Testis (tissue), 3 donors: ENCODE measurements around the gene CNNM4. TPM values are rescaled to one million over a fixed set of nuclear protein-coding genes. Genes with fewer than 3 reads are reported as not detected.

Experiments
- DNase-seq: peaks from one replicate; pipeline ENCODE4 v3.0.0-alpha.2; 2019
- H3K27ac ChIP-seq, 2 donors: fragments of 200-600 bp; sonication (generic); one replicate each; pipeline ENCODE4 v1.5.1; 2019
- H3K27me3 ChIP-seq: fragments of 200-600 bp; sonication (generic); one replicate; pipeline ENCODE4 v1.5.1; 2019
- H3K36me3 ChIP-seq: fragments of 200-600 bp; sonication (generic); one replicate; pipeline ENCODE4 v1.5.1; 2017; ENCODE audit warnings: low read depth; ENCODE audit errors: missing control alignments
- H3K4me1 ChIP-seq: fragments of 200-600 bp; sonication (generic); one replicate; pipeline ENCODE4 v1.5.1; 2019
- H3K4me3 ChIP-seq, 2 donors: fragments of 200-600 bp; sonication (generic); one replicate each; pipeline ENCODE4 v1.5.1; 2017 to 2019
- H3K9me3 ChIP-seq: fragments of 200-600 bp; sonication (generic); one replicate; pipeline ENCODE4 v1.5.1; 2017
- POLR2A ChIP-seq: fragments of 450-650 bp; IDR thresholded peaks from one replicate; pipeline ENCODE4 v1.6.1; 2017; ENCODE audit warnings: antibody characterized with exemption, mild to moderate bottlenecking, moderate library complexity
- WGBS, 2 donors: methylation state at CpG; one replicate each; pipeline ENCODE4 v1.1.5; 2018; 5-methylcytosine and 5-hydroxymethylcytosine counted together
- intact Hi-C: fragments of 100-400 bp; cut with DNase I; formaldehyde crosslinking; loops from one replicate; pipeline ENCODE4 v1.15.1; 2023; ENCODE audit warnings: low total_unique reads
- polyA plus RNA-seq: library from polyadenylated mRNA; stranded (reverse); fragments of 350-450 nt; fragmentation: Illumina TruSeq; extraction: RNeasy Lipid Tissue Mini Kit (QIAGEN cat#74804); gene quantifications from one replicate; pipeline ENCODE4 v1.2.3, GENCODE V29; 2014; ENCODE audit warnings: low read depth, low replicate concordance; ENCODE audit not compliant: insufficient read depth
- total RNA-seq, 2 donors: library from RNA; depleted of rRNA; stranded (reverse); fragments of >200 nt; gene quantifications; one replicate each; pipeline ENCODE4 v1.2.3, GENCODE V29; 2016
- TF ChIP-seq, protein P1 (sequence below), 3 experiments: fragments of 450-650 bp in 2 of 3; fragments of 200-600 bp in 1 of 3; sonication (generic) in 1 of 3; IDR thresholded peaks; one replicate each; pipeline ENCODE4 v1.5.1; 2016 to 2019; ENCODE audit warnings: antibody characterized with exemption in 3 of 3, mild to moderate bottlenecking in 2 of 3, moderate library complexity in 1 of 3

Gene CNNM4
- total and polyA plus RNA-seq, 3 donors from 2014 or later, result 18.0 to 21.8 (median 18.4) TPM

DNA sequence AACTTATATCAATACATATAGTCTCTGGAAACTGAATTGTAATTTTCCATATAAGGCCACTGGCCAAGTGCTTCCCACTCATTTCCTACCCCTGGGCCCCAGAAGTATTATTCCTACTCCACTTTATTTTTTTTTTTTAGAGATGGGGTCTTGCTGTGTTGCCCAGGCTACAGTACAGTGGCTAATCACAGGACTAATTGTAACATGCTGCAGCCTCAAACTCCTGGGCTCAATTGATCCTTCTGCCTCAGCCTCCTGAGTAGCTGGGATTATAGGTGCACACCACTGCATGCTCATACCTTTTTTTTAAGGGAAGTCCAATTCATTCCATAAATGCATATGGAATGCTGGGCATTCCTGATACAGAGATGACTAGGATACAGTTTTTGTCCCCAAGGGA lies 6.4 kb upstream of the CNNM4 start:
- TF ChIP-seq, protein P1, sequence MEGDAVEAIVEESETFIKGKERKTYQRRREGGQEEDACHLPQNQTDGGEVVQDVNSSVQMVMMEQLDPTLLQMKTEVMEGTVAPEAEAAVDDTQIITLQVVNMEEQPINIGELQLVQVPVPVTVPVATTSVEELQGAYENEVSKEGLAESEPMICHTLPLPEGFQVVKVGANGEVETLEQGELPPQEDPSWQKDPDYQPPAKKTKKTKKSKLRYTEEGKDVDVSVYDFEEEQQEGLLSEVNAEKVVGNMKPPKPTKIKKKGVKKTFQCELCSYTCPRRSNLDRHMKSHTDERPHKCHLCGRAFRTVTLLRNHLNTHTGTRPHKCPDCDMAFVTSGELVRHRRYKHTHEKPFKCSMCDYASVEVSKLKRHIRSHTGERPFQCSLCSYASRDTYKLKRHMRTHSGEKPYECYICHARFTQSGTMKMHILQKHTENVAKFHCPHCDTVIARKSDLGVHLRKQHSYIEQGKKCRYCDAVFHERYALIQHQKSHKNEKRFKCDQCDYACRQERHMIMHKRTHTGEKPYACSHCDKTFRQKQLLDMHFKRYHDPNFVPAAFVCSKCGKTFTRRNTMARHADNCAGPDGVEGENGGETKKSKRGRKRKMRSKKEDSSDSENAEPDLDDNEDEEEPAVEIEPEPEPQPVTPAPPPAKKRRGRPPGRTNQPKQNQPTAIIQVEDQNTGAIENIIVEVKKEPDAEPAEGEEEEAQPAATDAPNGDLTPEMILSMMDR (IDR thresholded peaks at IDR 0.05), result no peak
- no peak for TF ChIP-seq POLR2A

DNA sequence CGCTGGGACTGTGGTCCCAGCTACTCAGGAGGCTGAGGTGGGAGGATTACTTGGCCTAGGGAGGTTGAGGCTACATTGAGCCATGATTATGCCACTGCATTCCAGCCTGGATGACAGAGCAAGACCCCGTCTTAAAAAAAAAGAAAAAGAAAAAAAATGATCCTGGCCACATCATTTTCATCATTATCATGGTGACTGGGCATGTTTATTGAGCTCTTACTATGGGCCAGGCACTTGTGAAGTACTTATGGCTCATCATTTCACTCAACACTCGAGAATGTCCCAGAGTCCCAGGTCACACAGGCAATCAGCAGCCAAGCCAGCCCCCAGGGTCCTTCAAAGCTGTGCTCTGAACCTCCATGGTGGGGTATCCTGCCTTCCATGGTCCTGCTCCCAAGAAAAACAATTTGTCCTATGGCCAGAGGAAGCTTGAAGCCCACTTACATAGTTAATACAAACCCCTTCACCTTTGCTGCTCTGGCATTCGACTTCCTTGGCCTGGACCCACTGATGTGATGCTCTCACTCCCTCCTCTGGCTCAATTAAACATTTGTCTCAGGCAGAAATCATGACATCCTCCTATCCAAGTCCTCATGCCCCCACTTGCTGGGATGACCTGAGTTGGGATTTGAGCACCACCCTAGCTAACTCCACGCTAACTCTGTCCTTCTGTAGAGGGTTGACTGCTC lies 3.8 kb upstream of the CNNM4 start:
- no peak for DNase-seq
- H3K4me3 ChIP-seq, result no peak overlapping the region
- peaks cover 7% of the 10 kb centered on the region for H3K4me1 ChIP-seq
- H3K9me3 ChIP-seq, result no peaks in the 10 kb centered on the region
- 87 to 88% methylated on average over 5 of the region's 5 CpGs for WGBS, 2 donors
- no peak overlapping the region for H3K27ac ChIP-seq
- no peak for TF ChIP-seq POLR2A
- intact Hi-C loops, result no loop called here
- no peaks in the 10 kb centered on the region for H3K36me3 ChIP-seq
- no peaks in the 10 kb centered on the region for H3K27me3 ChIP-seq

More for the DNA sequence above, 6.4 kb upstream of the CNNM4 start:
- no peaks in the 10 kb centered on the region for H3K4me1 ChIP-seq
- no peaks in the 10 kb centered on the region for H3K36me3 ChIP-seq
- intact Hi-C loops, result no loop called here
- H3K27ac ChIP-seq, result no peak overlapping the region
- DNase-seq, result no peak
- H3K27me3 ChIP-seq, result no peaks in the 10 kb centered on the region
- H3K9me3 ChIP-seq, result no peaks in the 10 kb centered on the region
- H3K4me3 ChIP-seq, result no peak overlapping the region

DNA sequence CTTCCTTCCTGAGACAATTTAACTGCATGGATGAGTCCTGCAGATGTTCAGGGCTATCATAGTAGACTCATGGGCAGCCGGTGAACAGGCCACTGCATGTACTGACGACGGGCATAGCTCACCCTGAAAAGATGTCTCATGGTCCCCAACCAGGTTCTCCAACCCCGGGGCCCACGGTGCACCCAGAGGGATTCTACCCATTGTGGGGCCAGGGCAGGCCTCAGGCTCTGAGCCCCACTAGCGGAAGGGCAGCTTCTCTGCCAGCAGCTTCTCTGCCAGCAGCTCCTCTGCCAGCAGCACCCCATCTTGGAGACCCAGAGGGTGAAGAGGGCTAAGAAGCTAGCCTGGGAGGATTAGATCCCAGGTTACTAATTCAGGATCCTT lies 3.2 kb upstream of the CNNM4 start:
- H3K9me3 ChIP-seq, result no peaks in the 10 kb centered on the region
- H3K36me3 ChIP-seq, result no peaks in the 10 kb centered on the region
- H3K27ac ChIP-seq, result no peak overlapping the region
- no peaks in the 10 kb centered on the region for H3K27me3 ChIP-seq
- DNase-seq, result no peak
- WGBS, 2 donors, result 73 to 94% methylated on average over 3 to 6 of the region's 6 CpGs
- intact Hi-C loops, result no loop called here
- H3K4me3 ChIP-seq, result no peak overlapping the region
- TF ChIP-seq, protein P1 (IDR thresholded peaks at IDR 0.05), result no peak
- no peak for TF ChIP-seq POLR2A
- H3K4me1 ChIP-seq, result peaks cover 11% of the 10 kb centered on the region

DNA sequence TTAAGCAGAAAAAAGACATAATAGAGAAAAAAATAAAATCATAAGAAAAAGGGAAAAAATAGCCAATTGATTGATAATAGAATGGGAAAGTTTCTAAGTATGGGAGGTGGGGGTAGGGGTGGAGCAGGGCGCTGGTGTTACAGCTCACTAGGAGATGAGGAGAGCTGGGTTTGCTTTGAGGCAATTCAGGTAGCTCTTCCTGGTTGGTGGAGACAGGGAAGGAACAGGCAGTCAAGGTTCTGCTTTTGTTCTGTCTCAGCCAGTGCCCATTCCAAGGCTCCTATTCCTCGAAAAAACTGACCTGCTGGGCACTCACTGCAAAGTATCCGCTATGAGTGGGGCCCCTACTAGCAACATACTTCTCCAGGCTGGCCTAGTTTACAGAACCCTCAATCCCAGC lies 1.7 kb upstream of the CNNM4 start:
- no peak for DNase-seq
- intact Hi-C loops, result no loop called here
- Histone ChIP-seq H3K4me1 (peaks cover 25% of the 10 kb centered on the region), H3K4me3 (no peak overlapping the region), H3K9me3 (no peaks in the 10 kb centered on the region), H3K36me3 (no peaks in the 10 kb centered on the region), H3K27ac (no peak overlapping the region), H3K27me3 (no peaks in the 10 kb centered on the region)
- TF ChIP-seq, protein P1 (IDR thresholded peaks at IDR 0.05), result no peak
- TF ChIP-seq POLR2A, result no peak
- WGBS, 2 donors, result 64 to 78% methylated on average over 3 of the region's 3 CpGs

DNA sequence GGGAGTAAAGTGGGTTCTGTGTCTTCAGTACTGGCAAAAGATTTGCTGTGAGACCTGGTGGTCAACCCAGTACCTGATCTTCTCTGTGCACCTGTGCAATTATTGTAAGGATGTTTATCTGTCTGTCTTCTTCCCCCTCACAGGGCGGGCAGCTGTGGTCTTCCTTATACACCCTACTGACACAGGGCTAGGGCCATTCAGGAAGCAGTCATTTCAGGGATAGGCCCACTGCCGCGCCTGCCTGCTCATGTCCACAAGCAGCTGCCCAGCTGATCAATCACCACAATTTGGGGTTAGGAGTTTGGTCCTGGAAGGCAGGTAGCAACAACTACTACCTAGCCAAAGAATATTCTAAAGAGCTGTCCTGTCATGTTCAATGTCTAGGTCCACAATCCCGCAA lies 1.2 kb upstream of the CNNM4 start:
- intact Hi-C loops, result no loop called here
- peaks cover 30% of the 10 kb centered on the region for H3K4me1 ChIP-seq
- no peak overlapping the region for H3K27ac ChIP-seq

More for the DNA sequence above, 1.2 kb upstream of the CNNM4 start:
- Histone ChIP-seq H3K4me3 (no peak overlapping the region), H3K9me3 (no peaks in the 10 kb centered on the region), H3K36me3 (no peaks in the 10 kb centered on the region), H3K27me3 (no peaks in the 10 kb centered on the region)
- DNase-seq, result no peak
- no peak for TF ChIP-seq POLR2A
- TF ChIP-seq, protein P1 (IDR thresholded peaks at IDR 0.05), result no peak
- WGBS, 2 donors, result 76 to 81% methylated on average over 4 of the region's 4 CpGs
